GM18507 (cell line): ENCODE measurements around the gene PPFIA4.

Experiments
- DNase-seq: peaks from one replicate; pipeline ENCODE4 v3.0.0; 2011; ENCODE audit warnings: low read depth; ENCODE audit not compliant: insufficient read length; ENCODE audit errors: extremely low spot score
- FAIRE-seq: peaks from 2 replicates; lab custom pipeline; 2011; peaks lifted over from hg19 to GRCh38; lab: Jason Lieb, UNC

The PPFIA4 gene

GRCh38 chr1:203120325-203121153, 94.2 kb downstream of the PPFIA4 start:
- no peak for FAIRE-seq
- DNase-seq: no peak

- FAIRE-seq: no peak
Observed at GRCh38 chr1:203121186-203122015, 95.1 kb downstream of the PPFIA4 start.

DNA sequence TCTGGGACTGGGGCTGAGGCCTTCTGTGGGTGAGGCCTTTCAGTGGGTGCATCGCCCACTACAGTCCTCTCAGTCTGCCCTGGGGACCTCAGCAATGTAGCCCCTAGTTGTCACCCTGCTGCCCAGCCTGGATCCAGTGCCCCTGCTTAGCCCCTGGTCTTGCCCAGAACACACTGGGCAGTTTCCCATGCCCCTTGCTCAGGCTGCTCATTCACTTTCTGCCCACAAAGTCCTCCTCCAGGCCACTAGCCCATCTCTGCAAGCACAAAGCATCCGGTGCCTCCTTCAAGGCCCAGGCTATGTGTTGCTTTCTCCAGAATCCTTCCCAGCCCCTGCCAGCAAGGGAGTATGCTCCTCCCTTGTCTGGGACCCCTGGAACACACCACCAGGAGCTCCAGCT, 95.9 kb downstream of the PPFIA4 start:
- FAIRE-seq: no peak
- DNase-seq: no peak

More at GRCh38 chr1:203121186-203122015, 95.1 kb downstream of the PPFIA4 start:
- no peak for DNase-seq

- FAIRE-seq: no peak
- no peak for DNase-seq
Observed at GRCh38 chr1:203124011-203124410, 97.7 kb downstream of the PPFIA4 start.

GRCh38 chr1:203124546-203125317, 98.4 kb downstream of the PPFIA4 start:
- FAIRE-seq: no peak
- DNase-seq: no peak

- no peak for DNase-seq
- no peak for FAIRE-seq
Observed at GRCh38 chr1:203126151-203126865, 100.0 kb downstream of the PPFIA4 start.

- no peak for FAIRE-seq
- no peak for DNase-seq
Observed at GRCh38 chr1:203126866-203127665, 100.8 kb downstream of the PPFIA4 start.

- DNase-seq (no peak), FAIRE-seq (no peak)
Observed at GRCh38 chr1:203127666-203128430, 101.6 kb downstream of the PPFIA4 start, which contains the start of gene ADORA1. Gene ADORA1, plus strand, starts transcription at chr1:203127726. Its CDS starts 1,116 bp downstream, at chr1:203128842.

- no peak for DNase-seq
- FAIRE-seq: no peak
Observed at GRCh38 chr1:203128431-203128715, 102.1 kb downstream of the PPFIA4 start.
